IMR-90 (cell line): ENCODE results near the gene WDFY2. TPM values are rescaled to one million over a fixed set of nuclear protein-coding genes. Genes with fewer than 3 reads are reported as not detected.

Experiments
- ATAC-seq: fragments of 200-7000 bp; cut with Tn5 transposase; 2 replicates; pipeline ENCODE4 v1.9.1; 2020; ENCODE audit warnings: low read depth, mild to moderate bottlenecking, moderate library complexity
- BruUV-seq: library from RNA; stranded (reverse); fragments of 400-500 nt; replicated peaks from 2 replicates; lab custom pipeline; 2021; lab: Mats Ljungman, UMichigan
- CTCF ChIA-PET: fragments of 300-600 bp; formaldehyde crosslinking; extraction: SDS; loops from one replicate; lab custom pipeline; 2021; ENCODE audit warnings: antibody characterized with exemption; lab: Yijun Ruan, JAX
- POLR2A ChIA-PET: fragments of 300-600 bp; sonication (Branson Sonifier 250); formaldehyde crosslinking; loops from one replicate; lab custom pipeline; 2022; ENCODE audit warnings: antibody characterized with exemption; ENCODE audit not compliant: unreplicated experiment; lab: Charles Lee
- DNase-seq: peaks from one replicate; pipeline ENCODE4 v3.0.0; 2013
- H2AFZ ChIP-seq: replicated peaks from 2 replicates; pipeline ENCODE3; 2013; ENCODE audit warnings: low read length, mild to moderate bottlenecking; ENCODE audit not compliant: poor library complexity
- H2AK5ac ChIP-seq: 2 replicates; pipeline ENCODE4 v1.6.1; 2013; ENCODE audit warnings: low read depth, low read length, inconsistent platforms
- H2AK9ac ChIP-seq: replicated peaks from 2 replicates; pipeline ENCODE3; 2013; ENCODE audit warnings: mild to moderate bottlenecking, low read depth, low read length, moderate library complexity; ENCODE audit not compliant: poor library complexity
- H2BK120ac ChIP-seq: 2 replicates; pipeline ENCODE4 v1.6.1; 2013; ENCODE audit warnings: low read depth, low read length, inconsistent platforms
- H2BK15ac ChIP-seq: 3 replicates; pipeline ENCODE4 v1.6.1; 2013; ENCODE audit warnings: low read depth, low read length, inconsistent platforms
- H2BK20ac ChIP-seq: 2 replicates; pipeline ENCODE4 v1.6.1; 2013; ENCODE audit warnings: low read depth, mild to moderate bottlenecking, inconsistent platforms, low read length, moderate library complexity
- H2BK5ac ChIP-seq: 2 replicates; pipeline ENCODE4 v1.6.1; 2013; ENCODE audit warnings: mild to moderate bottlenecking, low read depth, low read length, inconsistent platforms; ENCODE audit not compliant: poor library complexity, severe bottlenecking
- H3K14ac ChIP-seq: replicated peaks from 2 replicates; pipeline ENCODE4 v1.6.1; 2013; ENCODE audit warnings: low read depth, low read length, inconsistent platforms
- H3K18ac ChIP-seq: 2 replicates; pipeline ENCODE4 v1.6.1; 2013; ENCODE audit warnings: low read depth, low read length, control low read depth
- H3K23ac ChIP-seq: 2 replicates; pipeline ENCODE4 v1.6.1; 2013; ENCODE audit warnings: low read depth, low read length, inconsistent platforms
- H3K27ac ChIP-seq: 2 replicates; pipeline ENCODE4 v1.5.1; 2013; ENCODE audit warnings: mild to moderate bottlenecking, control low read depth, low read length; ENCODE audit not compliant: insufficient read depth
- H3K27me3 ChIP-seq: 2 replicates; pipeline ENCODE4 v1.6.1; 2013; ENCODE audit warnings: low read length; ENCODE audit not compliant: control insufficient read depth, insufficient read depth
- H3K36me3 ChIP-seq: 2 replicates; pipeline ENCODE4 v1.6.1; 2013; ENCODE audit warnings: low read length, mixed read lengths; ENCODE audit not compliant: control insufficient read depth, insufficient read depth
- H3K4ac ChIP-seq: 2 replicates; pipeline ENCODE4 v1.6.1; 2013; ENCODE audit warnings: low read depth, low read length, inconsistent platforms
- H3K4me1 ChIP-seq: 2 replicates; pipeline ENCODE4 v1.6.1; 2013; ENCODE audit warnings: low read length, mixed read lengths; ENCODE audit not compliant: control insufficient read depth, insufficient read depth
- H3K4me2 ChIP-seq: 2 replicates; pipeline ENCODE4 v1.6.1; 2013; ENCODE audit warnings: low read depth, mild to moderate bottlenecking, control low read depth, low read length, moderate library complexity
- H3K4me3 ChIP-seq: 2 replicates; pipeline ENCODE4 v1.5.1; 2013; ENCODE audit warnings: low read depth, mild to moderate bottlenecking, control low read depth, low read length, moderate library complexity; ENCODE audit not compliant: insufficient read depth
- H3K56ac ChIP-seq: 2 replicates; pipeline ENCODE4 v1.6.1; 2013; ENCODE audit warnings: low read length, inconsistent platforms; ENCODE audit not compliant: insufficient read depth; ENCODE audit errors: extremely low read depth
- H3K79me1 ChIP-seq, 2 experiments: 2 replicates each; pipeline ENCODE4 v1.6.1; 2013; ENCODE audit warnings: low read length in 2 of 2, inconsistent platforms in 1 of 2, low read depth in 1 of 2
- H3K9ac ChIP-seq: 2 replicates; pipeline ENCODE4 v1.6.1; 2013; ENCODE audit warnings: low read depth, low read length, control low read depth
- H3K9me1 ChIP-seq: 2 replicates; pipeline ENCODE4 v1.6.1; 2013; ENCODE audit warnings: low read length, inconsistent platforms; ENCODE audit not compliant: insufficient read depth
- H3K9me3 ChIP-seq: 2 replicates; pipeline ENCODE4 v1.6.1; 2013; ENCODE audit warnings: low read length; ENCODE audit not compliant: control insufficient read depth, insufficient read depth
- H4K20me1 ChIP-seq: 2 replicates; pipeline ENCODE4 v1.6.1; 2013; ENCODE audit warnings: low read length, inconsistent platforms; ENCODE audit not compliant: insufficient read depth
- H4K5ac ChIP-seq: 2 replicates; pipeline ENCODE4 v1.6.1; 2013; ENCODE audit warnings: mild to moderate bottlenecking, low read depth, low read length, control low read depth
- H4K8ac ChIP-seq, 2 experiments: 2 replicates each; pipeline ENCODE4 v1.6.1; 2013; ENCODE audit warnings: low read depth in 2 of 2, low read length in 2 of 2, control low read depth in 1 of 2, inconsistent platforms in 1 of 2
- H4K91ac ChIP-seq: 2 replicates; pipeline ENCODE4 v1.6.1; 2013; ENCODE audit warnings: low read depth, low read length, inconsistent platforms; ENCODE audit not compliant: insufficient read depth
- BHLHE40 ChIP-seq: fragments of 150-350 bp; IDR thresholded peaks from 2 replicates; pipeline ENCODE4 v1.6.1; 2016; ENCODE audit warnings: mild to moderate bottlenecking, low read depth, low read length
- ELK1 ChIP-seq: fragments of 150-350 bp; IDR thresholded peaks from 2 replicates; pipeline ENCODE4 v1.6.1; 2016; ENCODE audit warnings: low read depth, mild to moderate bottlenecking, low read length, moderate library complexity, borderline replicate concordance
- FOS ChIP-seq: fragments of 150-350 bp; IDR thresholded peaks from 2 replicates; pipeline ENCODE4 v1.6.1; 2016; ENCODE audit warnings: low read depth, low read length
- MAZ ChIP-seq: IDR thresholded peaks from 2 replicates; pipeline ENCODE4 v1.6.1; 2012; ENCODE audit warnings: low read depth, mild to moderate bottlenecking, low read length, improper control_type of control experiment, moderate library complexity, borderline replicate concordance
- MXI1 ChIP-seq: IDR thresholded peaks from 2 replicates; pipeline ENCODE4 v1.6.1; 2012; ENCODE audit warnings: low read depth, mild to moderate bottlenecking, low read length, moderate library complexity, borderline replicate concordance
- NFE2L2 ChIP-seq: fragments of 150-350 bp; IDR thresholded peaks from 2 replicates; pipeline ENCODE4 v1.6.1; 2016; ENCODE audit warnings: low read depth, mild to moderate bottlenecking, low read length
- RCOR1 ChIP-seq: IDR thresholded peaks from 2 replicates; pipeline ENCODE4 v1.6.1; 2012; ENCODE audit warnings: mild to moderate bottlenecking, low read length, improper control_type of control experiment; ENCODE audit not compliant: insufficient replicate concordance
- RFX5 ChIP-seq: IDR thresholded peaks from 2 replicates; pipeline ENCODE4 v1.8.0; 2012; ENCODE audit warnings: low read depth, mild to moderate bottlenecking, low read length, moderate library complexity
- SMC3 ChIP-seq: fragments of 150-350 bp; IDR thresholded peaks from 2 replicates; pipeline ENCODE4 v1.6.1; 2016; ENCODE audit warnings: low read depth, mild to moderate bottlenecking, antibody characterized with exemption, low read length, moderate library complexity
- USF2 ChIP-seq: fragments of 150-350 bp; IDR thresholded peaks from 2 replicates; pipeline ENCODE4 v1.6.1; 2017; ENCODE audit warnings: mild to moderate bottlenecking, antibody characterized with exemption, low read length, low read depth
- WGBS, 2 experiments: methylation state at CpG; one replicate each; pipeline versions ENCODE4 v1.1.5 to v1.1.7; 2013; ENCODE audit warnings: missing lambda C conversion rate in 2 of 2; ENCODE audit not compliant: insufficient read length in 1 of 2; ENCODE audit errors: extremely low coverage in 2 of 2; 5-methylcytosine and 5-hydroxymethylcytosine counted together
- dilution Hi-C: fragments of 300-500 bp; cut with HindIII; formaldehyde crosslinking; loops from one replicate; pipeline ENCODE4 v1.14.3; 2018; ENCODE audit warnings: low sequenced_read_pairs; ENCODE audit not compliant: unreplicated experiment
- in situ Hi-C: fragments of 300-500 bp; cut with MboI; formaldehyde crosslinking; loops from 3 replicates; pipeline ENCODE4 v1.14.3; 2019; ENCODE audit warnings: low sequenced_read_pairs, inconsistent platforms, mixed read lengths
- intact Hi-C: fragments of 100-400 bp; cut with micrococcal nuclease; formaldehyde crosslinking; loops from 2 replicates; pipeline ENCODE4 v1.10.0; 2022
- polyA plus RNA-seq, 3 experiments: library from polyadenylated mRNA; depleted of rRNA; stranded (reverse); fragments of >200 nt; gene quantifications; 2 replicates each; pipeline ENCODE4 v1.2.3, GENCODE V29; 2012; ENCODE audit warnings: low replicate concordance in 1 of 3
- total RNA-seq: library from RNA; depleted of rRNA; stranded (reverse); fragments of >200 nt; gene quantifications from 2 replicates; pipeline ENCODE4 v1.2.3, GENCODE V29; 2012

The WDFY2 gene
- total and polyA plus RNA-seq, 2 of the 4 experiments (the other 2 are of a cell fraction), result 4.3 to 5.4 TPM

GRCh38 chr13:51777921-51778320 is 193.7 kb downstream of the WDFY2 start:
- no peaks in the 10 kb centered on the region for H4K20me1 ChIP-seq
- whole genome bisulfite sequencing, 2 experiments, result 89% methylated on average over 4 of the region's 9 CpGs; no CpG with 5 or more reads in 1 of the 2 experiments
- no peak overlapping the region for H3K9ac ChIP-seq
- no peak overlapping the region for H3K14ac ChIP-seq
- no peak overlapping the region for H2BK120ac ChIP-seq
- H2BK20ac ChIP-seq, result no peak overlapping the region
- H3K27me3 ChIP-seq, result peaks cover 10% of the 10 kb centered on the region
- ChIA-PET POLR2A (no interaction called here), CTCF (no interaction called here)
- in situ Hi-C loops, result no loop called here
- H2BK5ac ChIP-seq, result no peak overlapping the region
- peaks cover 4% of the 10 kb centered on the region; the same call in 1 of the 2 replicates for H3K9me1 ChIP-seq
- DNase-seq (no peak), ATAC-seq (no peak)
- H4K5ac ChIP-seq, result no peak overlapping the region
- H3K79me1 ChIP-seq, result no peaks in the 10 kb centered on the region
- H2AK9ac ChIP-seq, result no peak overlapping the region
- dilution Hi-C loops, result no loop called here
- no peak overlapping the region for H3K4me3 ChIP-seq
- no peak overlapping the region for H3K18ac ChIP-seq
- intact Hi-C loops, result no loop called here
- no peaks in the 10 kb centered on the region for H3K4me1 ChIP-seq
- H3K4ac ChIP-seq, result no peak overlapping the region
- no peak overlapping the region for H4K91ac ChIP-seq
- no peak overlapping the region for H3K23ac ChIP-seq
- no peak overlapping the region for H2BK15ac ChIP-seq
- H3K56ac ChIP-seq, result no peak overlapping the region
- no TSS peak for BruUV-seq
- no peaks in the 10 kb centered on the region for H3K9me3 ChIP-seq
- no peaks in the 10 kb centered on the region for H3K36me3 ChIP-seq
- H4K8ac ChIP-seq, result no peak overlapping the region
- H3K4me2 ChIP-seq, result no peak overlapping the region
- no peak overlapping the region for H3K27ac ChIP-seq
- TF ChIP-seq MAZ (no peak), ELK1 (no peak), USF2 (no peak), RCOR1 (no peak), BHLHE40 (no peak), RFX5 (no peak), FOS (no peak), NFE2L2 (no peak), SMC3 (no peak), MXI1 (no peak)
- H2AK5ac ChIP-seq, result no peak overlapping the region
- no peak overlapping the region for H2AFZ ChIP-seq
